Neural cell (in vitro differentiated cells): ENCODE results near the gene SHISAL1. TPM values are rescaled to one million over a fixed set of nuclear protein-coding genes. Genes with fewer than 3 reads are reported as not detected.
"Not testable (repeated sequence)": the region's sequence is repeated elsewhere in the genome, so short reads cannot be mapped to it uniquely, and the experiment has no call there.

Source experiments
- H2AFZ ChIP-seq: fragments of 200-600, 300-800 bp; sonication (generic), shearing (Covaris generic); 2 replicates; pipeline ENCODE4 v1.6.0; 2014; ENCODE audit warnings: low read depth, mild to moderate bottlenecking, antibody characterized with exemption, low read length, moderate library complexity
- H3F3A ChIP-seq: fragments of 200-600 bp; shearing (Covaris generic); 2 replicates; pipeline ENCODE4 v1.6.1; 2016; ENCODE audit warnings: mild to moderate bottlenecking, moderate library complexity, mixed read lengths, antibody characterized with exemption, low read length; ENCODE audit not compliant: insufficient read depth, poor library complexity, severe bottlenecking
- H3K27ac ChIP-seq: fragments of 200-600, 300-800 bp; sonication (generic), shearing (Covaris generic); 2 replicates; pipeline ENCODE4 v1.5.1; 2014; ENCODE audit warnings: mild to moderate bottlenecking, low read length, moderate library complexity
- H3K27me3 ChIP-seq: fragments of 300-800, 200-600 bp; sonication (generic), shearing (Covaris generic); 2 replicates; pipeline ENCODE4 v1.6.0; 2014; ENCODE audit warnings: mild to moderate bottlenecking, low read depth, low read length, moderate library complexity; ENCODE audit not compliant: insufficient read depth
- H3K36me3 ChIP-seq: fragments of 300-800, 200-600 bp; sonication (generic), shearing (Covaris generic); 2 replicates; pipeline ENCODE4 v1.5.1; 2014; ENCODE audit warnings: mild to moderate bottlenecking, antibody characterized with exemption, low read length, moderate library complexity; ENCODE audit not compliant: insufficient read depth
- H3K4me2 ChIP-seq: fragments of 300-800, 200-600 bp; sonication (generic), shearing (Covaris generic); 2 replicates; pipeline ENCODE4 v1.6.0; 2014; ENCODE audit warnings: mild to moderate bottlenecking, low read length
- H3K4me3 ChIP-seq: fragments of 300-800, 200-600 bp; sonication (generic), shearing (Covaris generic); 2 replicates; pipeline ENCODE4 v1.5.1; 2014; ENCODE audit warnings: mild to moderate bottlenecking, low read length, moderate library complexity
- H3K79me2 ChIP-seq: fragments of 200-600 bp; shearing (Covaris generic); replicated peaks from 2 replicates; pipeline ENCODE4 v1.6.0; 2014; ENCODE audit warnings: mild to moderate bottlenecking, low read length, moderate library complexity; ENCODE audit not compliant: insufficient read depth
- H3K9ac ChIP-seq: fragments of 300-800, 200-600 bp; sonication (generic), shearing (Covaris generic); 2 replicates; pipeline ENCODE4 v1.6.1; 2016; ENCODE audit warnings: mild to moderate bottlenecking, low read length, mixed read lengths
- H3K9me2 ChIP-seq: fragments of 200-600 bp; shearing (Covaris generic); 2 replicates; pipeline ENCODE4 v1.6.1; 2016; ENCODE audit warnings: mild to moderate bottlenecking, low read length, mixed read lengths; ENCODE audit not compliant: insufficient read depth
- H3K9me3 ChIP-seq: fragments of 200-600, 300-800 bp; sonication (generic), shearing (Covaris generic); 2 replicates; pipeline ENCODE4 v1.6.1; 2016; ENCODE audit warnings: mild to moderate bottlenecking, mixed run types, low read length, moderate library complexity, mixed read lengths
- H4K20me1 ChIP-seq: fragments of 200-600 bp; shearing (Covaris generic); 2 replicates; pipeline ENCODE4 v1.6.1; 2016; ENCODE audit warnings: mild to moderate bottlenecking, mixed run types; ENCODE audit not compliant: insufficient read depth
- CTCF ChIP-seq: fragments of 450-650 bp; IDR thresholded peaks from 2 replicates; pipeline ENCODE4 v1.5.1; 2014; ENCODE audit warnings: antibody characterized with exemption, mild to moderate bottlenecking, moderate library complexity; ENCODE audit not compliant: poor library complexity, severe bottlenecking
- EP300 ChIP-seq: fragments of 450-650 bp; conservative IDR thresholded peaks from 2 replicates; pipeline ENCODE4 v1.6.1; 2014; ENCODE audit warnings: antibody characterized with exemption, mild to moderate bottlenecking, moderate library complexity; ENCODE audit not compliant: poor library complexity, severe bottlenecking
- EZH2 ChIP-seq: fragments of 200-600, 300-800 bp; shearing (Covaris generic), sonication (generic); IDR thresholded peaks from 2 replicates; pipeline ENCODE4 v1.6.1; 2014; ENCODE audit warnings: antibody characterized with exemption, low read length, borderline replicate concordance, mild to moderate bottlenecking; ENCODE audit not compliant: insufficient read depth, poor library complexity, severe bottlenecking
- MXI1 ChIP-seq: fragments of 450-650 bp; conservative IDR thresholded peaks from 2 replicates; pipeline ENCODE4 v1.6.1; 2014; ENCODE audit warnings: antibody characterized with exemption, mild to moderate bottlenecking; ENCODE audit not compliant: poor library complexity, severe bottlenecking
- POLR2AphosphoS5 ChIP-seq: IDR thresholded peaks from 2 replicates; pipeline ENCODE4 v1.6.1; 2012
- RAD21 ChIP-seq: fragments of 450-650 bp; conservative IDR thresholded peaks from 2 replicates; pipeline ENCODE4 v1.6.1; 2014; ENCODE audit warnings: antibody characterized with exemption, mild to moderate bottlenecking, moderate library complexity
- REST ChIP-seq: IDR thresholded peaks from 2 replicates; pipeline ENCODE4 v1.6.1; 2012; ENCODE audit warnings: borderline replicate concordance
- SMC3 ChIP-seq: fragments of 450-650 bp; conservative IDR thresholded peaks from 2 replicates; pipeline ENCODE4 v1.6.1; 2014; ENCODE audit warnings: antibody characterized with exemption, mild to moderate bottlenecking, moderate library complexity; ENCODE audit not compliant: poor library complexity
- polyA plus RNA-seq: library from polyadenylated mRNA; depleted of rRNA; stranded (reverse); fragments of >200 nt; gene quantifications from 2 replicates; pipeline ENCODE4 v1.2.3, GENCODE V29; 2014

SHISAL1 gene
- polyA plus RNA-seq, 1 donor from 2014 or later, result 15.4 TPM

GRCh38 chr22:44326491-44326885 lies 13.7 kb upstream of the SHISAL1 start:
- TF ChIP-seq CTCF (no peak), MXI1 (no peak), EP300 (no peak), SMC3 (no peak), REST (no peak), RAD21 (no peak), POLR2AphosphoS5 (no peak)
- H4K20me1 ChIP-seq, result no peaks in the 10 kb centered on the region
- H3K9ac ChIP-seq, result no peak overlapping the region
- no peak overlapping the region for H3K27ac ChIP-seq
- no peaks in the 10 kb centered on the region for H3K36me3 ChIP-seq
- H3K27me3 ChIP-seq, result peaks cover 16% of the 10 kb centered on the region
- H3K4me3 ChIP-seq, result no peak overlapping the region
- H3K9me3 ChIP-seq, result no peaks in the 10 kb centered on the region
- H3F3A ChIP-seq, result no peaks in the 10 kb centered on the region
- no peaks in the 10 kb centered on the region for H3K79me2 ChIP-seq
- H3K4me2 ChIP-seq, result no peak overlapping the region
- H3K9me2 ChIP-seq, result no peaks in the 10 kb centered on the region
- no peak overlapping the region for H2AFZ ChIP-seq

- H2AFZ ChIP-seq, result no peak overlapping the region
- peaks cover 14% of the 10 kb centered on the region for H3K27me3 ChIP-seq
- no peaks in the 10 kb centered on the region for H3K9me2 ChIP-seq
- no peak overlapping the region for H3K4me2 ChIP-seq
- no peaks in the 10 kb centered on the region for H3K9me3 ChIP-seq
- H3F3A ChIP-seq, result no peaks in the 10 kb centered on the region
- H3K4me3 ChIP-seq, result no peak overlapping the region
- TF ChIP-seq RAD21 (no peak), EZH2 (no peak), MXI1 (no peak), REST (no peak), EP300 (no peak), SMC3 (no peak)
- no peaks in the 10 kb centered on the region for H3K36me3 ChIP-seq
- H3K9ac ChIP-seq, result no peak overlapping the region
- H4K20me1 ChIP-seq, result no peaks in the 10 kb centered on the region
- no peak overlapping the region for H3K27ac ChIP-seq
- no peaks in the 10 kb centered on the region for H3K79me2 ChIP-seq
Measured at GRCh38 chr22:44325718-44326490, 13.2 kb upstream of the SHISAL1 start.

GRCh38 chr22:44323140-44323790 lies 10.5 kb upstream of the SHISAL1 start:
- not testable (repeated sequence) for H3K9me2 ChIP-seq, H3K9ac ChIP-seq, H3K36me3 ChIP-seq, H4K20me1 ChIP-seq, H2AFZ ChIP-seq, H3K4me2 ChIP-seq, H3K79me2 ChIP-seq, H3K9me3 ChIP-seq, H3K4me3 ChIP-seq, H3K27ac ChIP-seq, H3K27me3 ChIP-seq, H3F3A ChIP-seq
